HEK293 (cell line): ENCODE results near the gene TGFB1.

Experiments
- MEIS1 ChIP-seq: sonication (generic); formaldehyde crosslinking; IDR thresholded peaks from 2 replicates; pipeline ENCODE4 v1.8.1; 2022; ENCODE audit warnings: missing genetic modification reagents, mild to moderate bottlenecking, borderline replicate concordance
- OSR2 ChIP-seq: fragments of 450-650 bp; formaldehyde crosslinking; IDR thresholded peaks from 2 replicates; pipeline ENCODE4 v1.5.1; 2016; ENCODE audit warnings: missing biosample characterization, missing genetic modification characterization
- PRDM1 ChIP-seq: fragments of 450-650 bp; formaldehyde crosslinking; IDR thresholded peaks from 2 replicates; pipeline ENCODE4; 2016; ENCODE audit warnings: missing biosample characterization, missing genetic modification characterization
- RBAK ChIP-seq: fragments of 450-650 bp; formaldehyde crosslinking; IDR thresholded peaks from 2 replicates; pipeline ENCODE4 v1.5.1; 2016; ENCODE audit warnings: missing biosample characterization, missing genetic modification characterization
- ZNF138 ChIP-seq: fragments of 450-650 bp; formaldehyde crosslinking; IDR thresholded peaks from 2 replicates; pipeline ENCODE4 v1.5.1; 2016; ENCODE audit warnings: missing biosample characterization, missing genetic modification characterization, borderline replicate concordance
- ZNF184 ChIP-seq: fragments of 450-650 bp; IDR thresholded peaks from 2 replicates; pipeline ENCODE4 v1.5.1; 2018; ENCODE audit warnings: missing biosample characterization, mild to moderate bottlenecking, missing genetic modification characterization
- ZNF202 ChIP-seq: fragments of 450-650 bp; formaldehyde crosslinking; IDR thresholded peaks from 2 replicates; pipeline ENCODE4 v1.5.1; 2016; ENCODE audit warnings: missing biosample characterization, missing genetic modification characterization, borderline replicate concordance
- ZNF24 ChIP-seq: fragments of 450-650 bp; formaldehyde crosslinking; IDR thresholded peaks from 2 replicates; pipeline ENCODE4 v1.5.1; 2016; ENCODE audit warnings: missing biosample characterization, missing genetic modification characterization
- ZNF302 ChIP-seq: fragments of 450-650 bp; formaldehyde crosslinking; IDR thresholded peaks from 2 replicates; pipeline ENCODE4 v1.5.1; 2016; ENCODE audit warnings: missing biosample characterization, missing genetic modification characterization, low read depth
- ZNF311 ChIP-seq: fragments of 450-650 bp; formaldehyde crosslinking; IDR thresholded peaks from 2 replicates; pipeline ENCODE4 v1.5.1; 2017; ENCODE audit warnings: missing biosample characterization, missing genetic modification characterization, borderline replicate concordance
- ZNF37A ChIP-seq: fragments of 450-650 bp; IDR thresholded peaks from 2 replicates; pipeline ENCODE4 v1.5.1; 2018; ENCODE audit warnings: missing biosample characterization, missing genetic modification characterization
- ZNF404 ChIP-seq: fragments of 450-650 bp; formaldehyde crosslinking; IDR thresholded peaks from 2 replicates; pipeline ENCODE4 v1.5.1; 2017; ENCODE audit warnings: missing biosample characterization, missing genetic modification characterization
- ZNF433 ChIP-seq: fragments of 450-650 bp; formaldehyde crosslinking; IDR thresholded peaks from 2 replicates; pipeline ENCODE4 v1.5.1; 2016; ENCODE audit warnings: missing biosample characterization, missing genetic modification characterization, low read depth
- ZNF510 ChIP-seq: fragments of 450-650 bp; formaldehyde crosslinking; IDR thresholded peaks from 2 replicates; pipeline ENCODE4 v1.5.1; 2018; ENCODE audit warnings: mild to moderate bottlenecking, missing genetic modification characterization, missing biosample characterization; ENCODE audit not compliant: insufficient replicate concordance
- ZNF561 ChIP-seq: fragments of 450-650 bp; IDR thresholded peaks from 2 replicates; pipeline ENCODE4 v1.5.1; 2018; ENCODE audit warnings: missing biosample characterization, missing genetic modification characterization, borderline replicate concordance
- ZNF660 ChIP-seq: fragments of 450-650 bp; IDR thresholded peaks from 2 replicates; pipeline ENCODE4 v1.5.1; 2018; ENCODE audit warnings: missing biosample characterization, mild to moderate bottlenecking, missing genetic modification characterization
- ZNF677 ChIP-seq: fragments of 450-650 bp; IDR thresholded peaks from 2 replicates; pipeline ENCODE4 v1.5.0; 2018; ENCODE audit warnings: missing biosample characterization, mild to moderate bottlenecking, missing genetic modification characterization, moderate library complexity
- ZNF701 ChIP-seq: fragments of 450-650 bp; formaldehyde crosslinking; IDR thresholded peaks from 2 replicates; pipeline ENCODE4 v1.5.1; 2016; ENCODE audit warnings: missing biosample characterization, missing genetic modification characterization
- ZNF776 ChIP-seq: fragments of 450-650 bp; formaldehyde crosslinking; IDR thresholded peaks from 2 replicates; pipeline ENCODE4 v1.5.0; 2017; ENCODE audit warnings: missing biosample characterization, missing genetic modification characterization, borderline replicate concordance
- TF ChIP-seq, protein P1 (sequence below): fragments of 450-650 bp; formaldehyde crosslinking; IDR thresholded peaks from 2 replicates; pipeline ENCODE4 v1.5.1; 2016; ENCODE audit warnings: missing biosample characterization, missing genetic modification characterization, borderline replicate concordance
- TF ChIP-seq, protein P2 (sequence below): fragments of 450-650 bp; formaldehyde crosslinking; IDR thresholded peaks from 2 replicates; pipeline ENCODE4 v1.5.1; 2016; ENCODE audit warnings: missing biosample characterization, missing genetic modification characterization
- TF ChIP-seq, protein P3 (sequence below): sonication (generic); formaldehyde crosslinking; IDR thresholded peaks from 2 replicates; pipeline ENCODE4 v1.8.1; 2022; ENCODE audit warnings: mild to moderate bottlenecking, moderate library complexity, missing genetic modification reagents
- TF ChIP-seq, protein P4 (sequence below): fragments of 450-650 bp; formaldehyde crosslinking; IDR thresholded peaks from 2 replicates; pipeline ENCODE4 v1.5.1; 2016; ENCODE audit warnings: missing biosample characterization, missing genetic modification characterization, low read depth
- TF ChIP-seq, protein P5 (sequence below): fragments of 450-650 bp; formaldehyde crosslinking; IDR thresholded peaks from 2 replicates; pipeline ENCODE4 v1.5.0; 2017; ENCODE audit warnings: missing biosample characterization, missing genetic modification characterization, borderline replicate concordance
- TF ChIP-seq, protein P6 (sequence below): fragments of 450-650 bp; formaldehyde crosslinking; IDR thresholded peaks from 2 replicates; pipeline ENCODE4 v1.5.1; 2016; ENCODE audit warnings: missing biosample characterization, missing genetic modification characterization
- TF ChIP-seq, protein P7 (sequence below): fragments of 450-650 bp; formaldehyde crosslinking; IDR thresholded peaks from 2 replicates; pipeline ENCODE4 v1.5.1; 2016; ENCODE audit warnings: missing biosample characterization, missing genetic modification characterization

The TGFB1 gene

DNA sequence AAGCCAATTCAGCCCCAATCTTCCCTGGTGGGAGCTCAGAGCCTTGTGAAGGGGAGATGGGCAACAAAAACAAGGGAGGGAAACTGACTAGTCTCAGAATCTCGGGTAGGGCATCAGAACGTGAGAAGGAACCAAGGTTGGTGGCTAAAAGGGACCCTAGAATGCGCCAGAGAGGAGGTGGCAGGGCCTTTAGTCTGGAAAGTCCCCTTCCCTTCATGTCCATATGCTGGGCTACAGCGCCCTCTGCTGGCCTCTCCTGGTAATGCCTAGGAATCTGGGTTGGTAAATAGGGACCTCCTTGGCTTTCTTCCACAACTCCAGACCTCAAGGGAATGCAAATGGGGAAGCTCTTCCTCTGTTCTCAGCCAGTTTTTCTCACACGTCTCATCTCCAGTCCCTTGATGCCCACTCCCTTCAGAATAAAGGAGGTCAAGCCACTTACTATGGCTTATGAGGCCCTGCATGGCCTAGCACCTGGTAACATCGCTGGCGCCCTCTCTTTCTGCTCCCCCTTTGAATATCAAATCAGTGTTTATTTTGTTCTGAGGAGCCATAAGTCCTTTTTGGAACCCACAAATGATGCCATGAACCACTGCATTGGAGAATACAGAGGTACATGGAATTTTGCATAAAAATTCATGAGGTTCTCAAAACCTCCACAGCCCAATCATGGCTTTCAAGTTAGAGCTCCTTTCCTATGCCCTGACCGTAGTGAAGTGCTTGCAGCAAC lies 45.1 kb downstream of the TGFB1 start (continued):
- TF ChIP-seq, protein P1, sequence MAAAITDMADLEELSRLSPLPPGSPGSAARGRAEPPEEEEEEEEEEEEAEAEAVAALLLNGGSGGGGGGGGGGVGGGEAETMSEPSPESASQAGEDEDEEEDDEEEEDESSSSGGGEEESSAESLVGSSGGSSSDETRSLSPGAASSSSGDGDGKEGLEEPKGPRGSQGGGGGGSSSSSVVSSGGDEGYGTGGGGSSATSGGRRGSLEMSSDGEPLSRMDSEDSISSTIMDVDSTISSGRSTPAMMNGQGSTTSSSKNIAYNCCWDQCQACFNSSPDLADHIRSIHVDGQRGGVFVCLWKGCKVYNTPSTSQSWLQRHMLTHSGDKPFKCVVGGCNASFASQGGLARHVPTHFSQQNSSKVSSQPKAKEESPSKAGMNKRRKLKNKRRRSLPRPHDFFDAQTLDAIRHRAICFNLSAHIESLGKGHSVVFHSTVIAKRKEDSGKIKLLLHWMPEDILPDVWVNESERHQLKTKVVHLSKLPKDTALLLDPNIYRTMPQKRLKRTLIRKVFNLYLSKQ (tag by site-specific recombination): no peak
- TF ChIP-seq ZNF701 (tag by site-specific recombination): no peak
- TF ChIP-seq PRDM1 (tag by site-specific recombination): no peak
- TF ChIP-seq, protein P2, sequence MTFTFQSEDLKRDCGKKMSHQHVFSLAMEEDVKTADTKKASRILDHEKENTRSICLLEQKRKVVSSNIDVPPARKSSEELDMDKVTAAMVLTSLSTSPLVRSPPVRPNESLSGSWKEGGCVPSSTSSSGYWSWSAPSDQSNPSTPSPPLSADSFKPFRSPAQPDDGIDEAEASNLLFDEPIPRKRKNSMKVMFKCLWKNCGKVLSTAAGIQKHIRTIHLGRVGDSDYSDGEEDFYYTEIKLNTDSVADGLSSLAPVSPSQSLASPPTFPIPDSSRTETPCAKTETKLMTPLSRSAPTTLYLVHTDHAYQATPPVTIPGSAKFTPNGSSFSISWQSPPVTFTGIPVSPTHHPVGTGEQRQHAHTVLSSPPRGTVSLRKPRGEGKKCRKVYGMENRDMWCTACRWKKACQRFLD (tag by site-specific recombination): no peak
- no peak for TF ChIP-seq ZNF776
- no peak for TF ChIP-seq ZNF433 (tag by site-specific recombination)
- peak; percentile 23 for TF ChIP-seq ZNF24 (tag by site-specific recombination)
- TF ChIP-seq, protein P3, sequence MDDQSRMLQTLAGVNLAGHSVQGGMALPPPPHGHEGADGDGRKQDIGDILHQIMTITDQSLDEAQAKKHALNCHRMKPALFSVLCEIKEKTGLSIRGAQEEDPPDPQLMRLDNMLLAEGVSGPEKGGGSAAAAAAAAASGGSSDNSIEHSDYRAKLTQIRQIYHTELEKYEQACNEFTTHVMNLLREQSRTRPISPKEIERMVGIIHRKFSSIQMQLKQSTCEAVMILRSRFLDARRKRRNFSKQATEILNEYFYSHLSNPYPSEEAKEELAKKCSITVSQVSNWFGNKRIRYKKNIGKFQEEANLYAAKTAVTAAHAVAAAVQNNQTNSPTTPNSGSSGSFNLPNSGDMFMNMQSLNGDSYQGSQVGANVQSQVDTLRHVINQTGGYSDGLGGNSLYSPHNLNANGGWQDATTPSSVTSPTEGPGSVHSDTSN (CRISPR knock-in tag): no peak
- TF ChIP-seq ZNF138 (tag by site-specific recombination): no peak
- peak; percentile 90 for TF ChIP-seq ZNF660 (tag by site-specific recombination)
- TF ChIP-seq ZNF510 (tag by site-specific recombination): no peak
- TF ChIP-seq ZNF404: no peak
- no peak for TF ChIP-seq OSR2 (tag by site-specific recombination)
- TF ChIP-seq ZNF561 (tag by site-specific recombination): 0 out of 2 replicates have a peak, but pooled peaks have one; percentile 67
- no peak for TF ChIP-seq ZNF677
- TF ChIP-seq, protein P4, sequence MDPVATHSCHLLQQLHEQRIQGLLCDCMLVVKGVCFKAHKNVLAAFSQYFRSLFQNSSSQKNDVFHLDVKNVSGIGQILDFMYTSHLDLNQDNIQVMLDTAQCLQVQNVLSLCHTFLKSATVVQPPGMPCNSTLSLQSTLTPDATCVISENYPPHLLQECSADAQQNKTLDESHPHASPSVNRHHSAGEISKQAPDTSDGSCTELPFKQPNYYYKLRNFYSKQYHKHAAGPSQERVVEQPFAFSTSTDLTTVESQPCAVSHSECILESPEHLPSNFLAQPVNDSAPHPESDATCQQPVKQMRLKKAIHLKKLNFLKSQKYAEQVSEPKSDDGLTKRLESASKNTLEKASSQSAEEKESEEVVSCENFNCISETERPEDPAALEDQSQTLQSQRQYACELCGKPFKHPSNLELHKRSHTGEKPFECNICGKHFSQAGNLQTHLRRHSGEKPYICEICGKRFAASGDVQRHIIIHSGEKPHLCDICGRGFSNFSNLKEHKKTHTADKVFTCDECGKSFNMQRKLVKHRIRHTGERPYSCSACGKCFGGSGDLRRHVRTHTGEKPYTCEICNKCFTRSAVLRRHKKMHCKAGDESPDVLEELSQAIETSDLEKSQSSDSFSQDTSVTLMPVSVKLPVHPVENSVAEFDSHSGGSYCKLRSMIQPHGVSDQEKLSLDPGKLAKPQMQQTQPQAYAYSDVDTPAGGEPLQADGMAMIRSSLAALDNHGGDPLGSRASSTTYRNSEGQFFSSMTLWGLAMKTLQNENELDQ (tag by site-specific recombination): no peak
- no peak for TF ChIP-seq MEIS1 (CRISPR knock-in tag)
- no peak for TF ChIP-seq ZNF311 (tag by site-specific recombination)
- TF ChIP-seq ZNF37A (tag by site-specific recombination): no peak
- TF ChIP-seq RBAK (tag by site-specific recombination): no peak
- TF ChIP-seq, protein P5, sequence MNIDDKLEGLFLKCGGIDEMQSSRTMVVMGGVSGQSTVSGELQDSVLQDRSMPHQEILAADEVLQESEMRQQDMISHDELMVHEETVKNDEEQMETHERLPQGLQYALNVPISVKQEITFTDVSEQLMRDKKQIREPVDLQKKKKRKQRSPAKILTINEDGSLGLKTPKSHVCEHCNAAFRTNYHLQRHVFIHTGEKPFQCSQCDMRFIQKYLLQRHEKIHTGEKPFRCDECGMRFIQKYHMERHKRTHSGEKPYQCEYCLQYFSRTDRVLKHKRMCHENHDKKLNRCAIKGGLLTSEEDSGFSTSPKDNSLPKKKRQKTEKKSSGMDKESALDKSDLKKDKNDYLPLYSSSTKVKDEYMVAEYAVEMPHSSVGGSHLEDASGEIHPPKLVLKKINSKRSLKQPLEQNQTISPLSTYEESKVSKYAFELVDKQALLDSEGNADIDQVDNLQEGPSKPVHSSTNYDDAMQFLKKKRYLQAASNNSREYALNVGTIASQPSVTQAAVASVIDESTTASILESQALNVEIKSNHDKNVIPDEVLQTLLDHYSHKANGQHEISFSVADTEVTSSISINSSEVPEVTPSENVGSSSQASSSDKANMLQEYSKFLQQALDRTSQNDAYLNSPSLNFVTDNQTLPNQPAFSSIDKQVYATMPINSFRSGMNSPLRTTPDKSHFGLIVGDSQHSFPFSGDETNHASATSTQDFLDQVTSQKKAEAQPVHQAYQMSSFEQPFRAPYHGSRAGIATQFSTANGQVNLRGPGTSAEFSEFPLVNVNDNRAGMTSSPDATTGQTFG: no peak
- TF ChIP-seq, protein P6, sequence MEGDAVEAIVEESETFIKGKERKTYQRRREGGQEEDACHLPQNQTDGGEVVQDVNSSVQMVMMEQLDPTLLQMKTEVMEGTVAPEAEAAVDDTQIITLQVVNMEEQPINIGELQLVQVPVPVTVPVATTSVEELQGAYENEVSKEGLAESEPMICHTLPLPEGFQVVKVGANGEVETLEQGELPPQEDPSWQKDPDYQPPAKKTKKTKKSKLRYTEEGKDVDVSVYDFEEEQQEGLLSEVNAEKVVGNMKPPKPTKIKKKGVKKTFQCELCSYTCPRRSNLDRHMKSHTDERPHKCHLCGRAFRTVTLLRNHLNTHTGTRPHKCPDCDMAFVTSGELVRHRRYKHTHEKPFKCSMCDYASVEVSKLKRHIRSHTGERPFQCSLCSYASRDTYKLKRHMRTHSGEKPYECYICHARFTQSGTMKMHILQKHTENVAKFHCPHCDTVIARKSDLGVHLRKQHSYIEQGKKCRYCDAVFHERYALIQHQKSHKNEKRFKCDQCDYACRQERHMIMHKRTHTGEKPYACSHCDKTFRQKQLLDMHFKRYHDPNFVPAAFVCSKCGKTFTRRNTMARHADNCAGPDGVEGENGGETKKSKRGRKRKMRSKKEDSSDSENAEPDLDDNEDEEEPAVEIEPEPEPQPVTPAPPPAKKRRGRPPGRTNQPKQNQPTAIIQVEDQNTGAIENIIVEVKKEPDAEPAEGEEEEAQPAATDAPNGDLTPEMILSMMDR (tag by site-specific recombination): peak; percentile 96
- no peak for TF ChIP-seq ZNF302
- TF ChIP-seq ZNF202 (tag by site-specific recombination): no peak
- TF ChIP-seq ZNF184 (tag by site-specific recombination): no peak
- TF ChIP-seq, protein P7, sequence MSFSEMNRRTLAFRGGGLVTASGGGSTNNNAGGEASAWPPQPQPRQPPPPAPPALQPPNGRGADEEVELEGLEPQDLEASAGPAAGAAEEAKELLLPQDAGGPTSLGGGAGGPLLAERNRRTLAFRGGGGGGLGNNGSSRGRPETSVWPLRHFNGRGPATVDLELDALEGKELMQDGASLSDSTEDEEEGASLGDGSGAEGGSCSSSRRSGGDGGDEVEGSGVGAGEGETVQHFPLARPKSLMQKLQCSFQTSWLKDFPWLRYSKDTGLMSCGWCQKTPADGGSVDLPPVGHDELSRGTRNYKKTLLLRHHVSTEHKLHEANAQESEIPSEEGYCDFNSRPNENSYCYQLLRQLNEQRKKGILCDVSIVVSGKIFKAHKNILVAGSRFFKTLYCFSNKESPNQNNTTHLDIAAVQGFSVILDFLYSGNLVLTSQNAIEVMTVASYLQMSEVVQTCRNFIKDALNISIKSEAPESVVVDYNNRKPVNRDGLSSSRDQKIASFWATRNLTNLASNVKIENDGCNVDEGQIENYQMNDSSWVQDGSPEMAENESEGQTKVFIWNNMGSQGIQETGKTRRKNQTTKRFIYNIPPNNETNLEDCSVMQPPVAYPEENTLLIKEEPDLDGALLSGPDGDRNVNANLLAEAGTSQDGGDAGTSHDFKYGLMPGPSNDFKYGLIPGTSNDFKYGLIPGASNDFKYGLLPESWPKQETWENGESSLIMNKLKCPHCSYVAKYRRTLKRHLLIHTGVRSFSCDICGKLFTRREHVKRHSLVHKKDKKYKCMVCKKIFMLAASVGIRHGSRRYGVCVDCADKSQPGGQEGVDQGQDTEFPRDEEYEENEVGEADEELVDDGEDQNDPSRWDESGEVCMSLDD (tag by site-specific recombination): peak; percentile 48; the same call in 1 of the 2 replicates
